Left ventricle myocardium inferior (tissue), 1 donor: ENCODE results near the gene HNRNPA3. TPM values are rescaled to one million over a fixed set of nuclear protein-coding genes. Genes with fewer than 3 reads are reported as not detected.
A peak's percentile ranks its signal among the peaks of the same experiment; 100 is the strongest.
"Not testable (repeated sequence)": the region's sequence is repeated elsewhere in the genome, so short reads cannot be mapped to it uniquely, and the experiment has no call there.

Experiments
- DNase-seq: peaks from one replicate; pipeline ENCODE4 v3.0.0-alpha.2; 2020
- H3K27ac ChIP-seq: fragments of 200-600 bp; replicated peaks from 2 replicates; pipeline ENCODE4 v1.8.0; 2021
- H3K27me3 ChIP-seq: fragments of 200-600 bp; 2 replicates; pipeline ENCODE4 v1.8.0; 2021; ENCODE audit warnings: low read depth
- H3K36me3 ChIP-seq: fragments of 200-600 bp; 2 replicates; pipeline ENCODE4 v1.8.0; 2021
- H3K4me1 ChIP-seq: fragments of 200-600 bp; 2 replicates; pipeline ENCODE4 v1.8.0; 2021
- H3K4me3 ChIP-seq: fragments of 200-600 bp; 2 replicates; pipeline ENCODE4 v1.8.0; 2021; ENCODE audit warnings: mild to moderate bottlenecking, moderate library complexity
- H3K9me3 ChIP-seq: fragments of 200-600 bp; replicated peaks from 2 replicates; pipeline ENCODE4 v1.8.0; 2021
- intact Hi-C: fragments of 100-400 bp; cut with micrococcal nuclease; formaldehyde crosslinking; loops from one replicate; pipeline ENCODE4 v1.11.0; 2022
- total RNA-seq: library from RNA; stranded (reverse); fragmentation: NEBNext Ultra II Directional; extraction: Animal tissue kit (Norgen Biotek cat#: 25700); gene quantifications from one replicate; pipeline ENCODE4 v1.2.1, GENCODE V29; 2021
- TF ChIP-seq, protein P1 (sequence below): fragments of 200-600 bp; IDR thresholded peaks from 2 replicates; pipeline ENCODE4 v1.8.0; 2021; ENCODE audit warnings: antibody characterized with exemption, mild to moderate bottlenecking, borderline replicate concordance
- donor health status: DM: no; HTN: yes; CAD: no; lungs with severe emphysema.

Gene HNRNPA3
- total RNA-seq, 1 donor from 2014 or later = 73.2 TPM

DNA sequence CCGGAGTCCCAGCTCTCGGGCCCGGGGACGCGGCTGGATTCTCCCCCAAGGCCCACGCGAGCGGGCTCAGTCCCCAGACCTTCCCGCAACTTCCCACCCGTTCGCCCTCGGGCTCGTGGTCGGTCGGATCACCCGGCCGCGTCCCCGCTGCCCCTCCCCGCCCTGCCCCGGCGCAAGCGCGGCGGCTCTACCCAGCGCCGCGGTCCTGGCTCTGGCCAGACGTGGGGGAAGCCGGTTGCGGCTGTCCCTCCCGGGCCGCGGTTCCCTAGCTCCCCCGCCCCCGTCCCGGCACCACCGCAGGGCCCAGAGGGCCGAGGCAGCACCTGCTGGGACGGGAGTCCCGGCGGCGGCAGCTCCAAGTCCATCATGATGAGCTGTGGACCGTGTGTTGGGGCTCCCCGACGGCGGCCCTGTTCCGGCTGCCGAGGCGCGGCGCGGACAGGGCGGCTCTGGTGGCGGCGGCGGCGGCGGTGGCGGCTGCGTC is 51.7 kb downstream of the HNRNPA3 start:
- Histone ChIP-seq H3K4me3 (peak overlapping the region; percentile 90), H3K36me3 (no peaks in the 10 kb centered on the region), H3K27me3 (no peaks in the 10 kb centered on the region), H3K27ac (peak overlapping the region; percentile 100), H3K4me1 (peaks cover 70% of the 10 kb centered on the region), H3K9me3 (no peaks in the 10 kb centered on the region)
- no peak for DNase-seq
- TF ChIP-seq, protein P1, sequence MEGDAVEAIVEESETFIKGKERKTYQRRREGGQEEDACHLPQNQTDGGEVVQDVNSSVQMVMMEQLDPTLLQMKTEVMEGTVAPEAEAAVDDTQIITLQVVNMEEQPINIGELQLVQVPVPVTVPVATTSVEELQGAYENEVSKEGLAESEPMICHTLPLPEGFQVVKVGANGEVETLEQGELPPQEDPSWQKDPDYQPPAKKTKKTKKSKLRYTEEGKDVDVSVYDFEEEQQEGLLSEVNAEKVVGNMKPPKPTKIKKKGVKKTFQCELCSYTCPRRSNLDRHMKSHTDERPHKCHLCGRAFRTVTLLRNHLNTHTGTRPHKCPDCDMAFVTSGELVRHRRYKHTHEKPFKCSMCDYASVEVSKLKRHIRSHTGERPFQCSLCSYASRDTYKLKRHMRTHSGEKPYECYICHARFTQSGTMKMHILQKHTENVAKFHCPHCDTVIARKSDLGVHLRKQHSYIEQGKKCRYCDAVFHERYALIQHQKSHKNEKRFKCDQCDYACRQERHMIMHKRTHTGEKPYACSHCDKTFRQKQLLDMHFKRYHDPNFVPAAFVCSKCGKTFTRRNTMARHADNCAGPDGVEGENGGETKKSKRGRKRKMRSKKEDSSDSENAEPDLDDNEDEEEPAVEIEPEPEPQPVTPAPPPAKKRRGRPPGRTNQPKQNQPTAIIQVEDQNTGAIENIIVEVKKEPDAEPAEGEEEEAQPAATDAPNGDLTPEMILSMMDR = no peak
- intact Hi-C loops = loop anchor here (5.0 to 10.0 kb wide), 2 partner anchors 47 to 99 kb away; no protein-coding TSS in a partner anchor

DNA sequence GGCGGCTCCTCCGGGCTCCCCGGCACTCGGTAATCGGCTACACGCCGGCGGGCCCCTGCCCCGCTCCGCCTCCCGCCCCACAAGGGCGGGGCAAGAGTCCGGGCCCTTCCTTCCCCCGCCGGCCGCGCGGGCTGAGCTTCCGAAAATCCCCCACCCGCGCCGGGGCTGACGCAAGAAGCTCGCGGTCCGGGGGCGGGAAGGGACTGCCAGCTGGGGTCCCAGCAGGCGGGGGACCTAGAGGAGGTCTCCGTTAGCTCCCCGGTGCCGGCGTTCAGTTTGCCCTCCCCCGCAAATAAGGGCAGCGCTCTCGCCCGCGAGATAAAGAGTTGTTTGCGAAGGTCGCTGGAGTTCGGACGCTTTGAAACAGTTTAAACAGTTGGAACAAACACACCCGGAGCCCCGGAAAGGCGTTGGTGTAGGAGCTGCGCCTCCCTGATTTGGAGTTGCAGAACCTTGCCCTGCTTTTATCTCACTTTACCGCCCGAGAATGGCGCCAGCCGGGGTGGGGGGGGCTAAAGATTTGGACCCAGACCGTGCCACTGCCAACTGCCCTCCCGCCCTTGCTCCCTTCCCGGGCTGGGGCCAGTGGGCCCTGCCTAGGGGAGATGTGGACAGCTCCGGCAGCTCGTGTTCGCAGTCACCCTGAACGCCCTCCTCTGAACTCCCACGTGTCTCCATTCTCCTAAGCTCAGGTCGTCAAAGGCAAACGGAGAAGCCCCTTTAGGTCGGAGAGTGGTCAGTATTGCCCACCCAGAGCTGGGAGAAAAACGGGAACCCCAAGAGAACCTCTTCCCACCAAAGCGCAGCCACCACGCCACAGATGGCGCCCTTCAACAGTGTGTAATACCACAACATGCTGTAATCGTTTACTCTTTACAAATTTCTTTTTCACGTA is 52.3 kb downstream of the HNRNPA3 start, which contains the start of gene NFE2L2:
Gene NFE2L2 (minus strand): TSS at position 35 of the 895 bp plus-strand sequence. CDS start 151 bp downstream, outside the sequence.
- Histone ChIP-seq H3K4me1 (peaks cover 63% of the 10 kb centered on the region), H3K36me3 (no peaks in the 10 kb centered on the region), H3K9me3 (no peaks in the 10 kb centered on the region), H3K4me3 (peak within 1 kb of the TSS; percentile 90), H3K27ac (peak within 1 kb of the TSS; percentile 100), H3K27me3 (no peaks in the 10 kb centered on the region)
- TF ChIP-seq, protein P1 = peak; percentile 48
- intact Hi-C loops = loop anchor here (5.0 to 10.0 kb wide), 3 partner anchors 48 to 100 kb away; no protein-coding TSS in a partner anchor
- peak; percentile 96 for DNase-seq

DNA sequence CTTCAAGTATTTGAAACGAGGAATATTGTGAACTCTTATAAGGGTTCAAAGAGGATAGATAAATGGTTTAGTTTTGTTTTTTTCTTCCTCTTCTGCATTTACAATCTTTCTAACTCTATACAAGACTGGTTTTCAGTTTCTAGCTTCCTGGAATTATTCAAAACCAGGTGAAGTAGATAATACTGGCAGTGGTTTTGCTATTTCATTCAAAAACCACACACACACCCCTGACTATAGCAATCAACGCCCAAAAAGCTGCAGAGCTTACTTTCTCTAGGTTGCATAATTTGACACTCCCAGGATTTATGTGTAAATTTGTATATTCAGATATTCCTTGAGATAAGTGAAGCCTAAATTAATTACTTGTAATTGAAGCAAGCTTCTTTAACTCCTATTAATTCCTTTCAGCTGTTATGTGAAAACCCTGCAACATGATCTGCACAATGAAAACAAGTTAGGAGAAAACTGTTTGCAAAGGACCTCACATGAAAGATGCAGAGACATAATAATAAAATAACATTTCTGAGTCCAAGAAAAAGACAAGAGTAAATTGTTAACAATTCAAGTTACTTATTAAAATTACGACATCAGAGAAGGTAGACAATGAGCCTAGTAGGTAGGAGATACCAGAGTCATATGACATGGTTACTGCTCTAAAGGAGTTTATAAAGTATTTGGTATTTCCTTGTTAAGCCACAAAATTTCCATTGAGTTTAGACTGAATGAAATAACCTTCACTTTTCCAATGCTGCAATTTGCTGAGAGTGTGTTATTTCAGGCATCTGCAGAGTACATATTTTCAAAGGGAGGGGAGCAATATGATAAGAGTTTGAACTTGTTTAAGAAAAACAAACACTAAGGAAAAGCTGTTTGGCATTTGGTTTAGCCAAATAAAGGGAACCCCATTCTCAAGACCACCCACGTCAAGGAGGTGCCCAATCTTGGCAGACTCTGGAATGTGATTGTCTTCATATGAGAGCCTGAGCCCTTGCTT is 53.5 kb downstream of the HNRNPA3 start:
- DNase-seq = no peak
- intact Hi-C loops = loop anchor here (5.0 to 10.0 kb wide), 2 partner anchors 66 to 101 kb away; no protein-coding TSS in a partner anchor
- TF ChIP-seq, protein P1 = no peak
- Histone ChIP-seq H3K9me3 (no peaks in the 10 kb centered on the region), H3K36me3 (no peaks in the 10 kb centered on the region), H3K27ac (peak overlapping the region; percentile 100), H3K4me3 (peak overlapping the region; percentile 90), H3K27me3 (no peaks in the 10 kb centered on the region), H3K4me1 (peaks cover 52% of the 10 kb centered on the region)

DNA sequence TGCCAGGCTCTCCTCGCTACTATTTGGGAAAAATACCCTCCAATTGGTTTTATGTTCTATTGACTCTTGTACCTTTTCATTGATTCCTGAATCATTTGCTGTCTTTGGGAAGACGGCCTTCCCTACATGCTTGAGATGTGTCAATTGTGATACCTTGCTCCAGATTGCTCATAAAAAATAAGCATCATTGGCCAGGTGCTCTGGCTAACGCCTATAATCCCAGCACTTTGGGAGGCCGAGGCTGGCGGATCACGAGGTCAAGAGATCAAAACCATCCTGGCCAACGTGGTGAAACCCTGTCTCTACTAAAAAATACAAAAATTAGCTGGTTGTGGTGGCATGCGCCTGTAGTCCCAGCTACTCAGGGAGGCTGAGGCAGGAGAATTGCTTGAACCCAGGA is 54.4 kb downstream of the HNRNPA3 start:
- peak overlapping the region; percentile 100 for H3K27ac ChIP-seq
- H3K4me1 ChIP-seq = peaks cover 43% of the 10 kb centered on the region
- not testable (repeated sequence) for H3K27me3 ChIP-seq, H3K9me3 ChIP-seq, DNase-seq, H3K4me3 ChIP-seq, H3K36me3 ChIP-seq
- intact Hi-C loops = loop anchor here (5.0 to 10.0 kb wide), 2 partner anchors 65 to 102 kb away; no protein-coding TSS in a partner anchor

DNA sequence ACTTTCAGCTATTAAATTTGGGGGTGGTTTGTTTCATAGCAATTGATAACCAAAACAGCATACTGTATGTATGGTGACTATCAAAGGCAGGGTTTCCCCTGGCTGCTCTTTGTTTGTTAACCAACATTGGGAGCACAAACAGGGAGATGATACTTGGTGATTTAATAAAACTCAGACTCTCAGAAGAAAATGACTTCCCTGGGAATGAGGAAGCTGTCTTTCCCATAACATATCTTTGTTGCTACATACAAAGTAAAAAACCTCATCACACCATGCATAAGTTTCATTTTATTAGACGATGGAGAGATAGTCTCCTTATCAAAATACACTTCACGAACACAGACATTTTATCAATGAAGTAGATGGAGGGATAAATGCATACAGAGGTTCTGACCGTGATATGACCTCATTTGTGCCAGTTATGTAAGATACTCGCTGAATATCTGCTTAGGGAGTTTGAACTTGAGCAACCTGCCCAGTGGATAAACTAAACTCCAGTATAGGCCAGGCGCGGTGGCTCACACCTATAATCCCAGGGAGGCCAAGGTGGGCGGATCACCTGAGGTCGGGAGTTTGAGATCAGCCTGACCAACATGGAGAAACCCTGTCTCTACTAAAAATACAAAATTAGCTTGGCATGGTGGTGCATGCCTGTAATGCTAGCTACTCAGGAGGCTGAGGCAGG is 55.7 kb downstream of the HNRNPA3 start:
- Histone ChIP-seq H3K9me3 (no peaks in the 10 kb centered on the region), H3K27me3 (no peaks in the 10 kb centered on the region), H3K27ac (no peak overlapping the region), H3K4me3 (no peak overlapping the region), H3K36me3 (no peaks in the 10 kb centered on the region), H3K4me1 (peaks cover 31% of the 10 kb centered on the region)
- no peak for DNase-seq
- intact Hi-C loops = loop anchor here (5.0 to 10.0 kb wide), 2 partner anchors 64 to 104 kb away; no protein-coding TSS in a partner anchor
- TF ChIP-seq, protein P1 = no peak
